Loucy (cell line): Measurements from ENCODE around the gene RAI14.

Experiments used
- CTCF ChIP-seq: fragments of 200-600 bp; sonication (generic); conservative IDR thresholded peaks from 2 replicates; pipeline ENCODE4 v1.5.1; 2014; ENCODE audit warnings: mild to moderate bottlenecking, antibody characterized with exemption, low read length
- EZH2phosphoT487 ChIP-seq: fragments of 200-600 bp; IDR thresholded peaks from 2 replicates; pipeline ENCODE4 v1.6.1; 2018; ENCODE audit warnings: antibody characterized with exemption, mild to moderate bottlenecking, moderate library complexity, borderline replicate concordance

- no peak for TF ChIP-seq CTCF
- TF ChIP-seq EZH2phosphoT487: no peak
These were observed 109.5 kb downstream of the RAI14 start for GRCh38 chr5:34765662-34766061.
